HL-60 (cell line): ENCODE results near the gene ESRRA.
A peak's percentile ranks its signal among the peaks of the same experiment; 100 is the strongest.

Experiments
- DNase-seq, 2 experiments: peaks; one replicate each; pipeline ENCODE4 v3.0.0-alpha.2; 2010 to 2020; ENCODE audit warnings: low read depth in 1 of 2, low spot score in 1 of 2
- H3K27ac ChIP-seq: fragments of 250-450 bp; sonication (Bioruptor Pico); replicated peaks from 2 replicates; pipeline ENCODE4 v1.5.1; 2020; ENCODE audit warnings: mild to moderate bottlenecking, moderate library complexity
- H3K27me3 ChIP-seq: fragments of 250-450 bp; sonication (Bioruptor Pico); 2 replicates; pipeline ENCODE4 v1.5.1; 2021; ENCODE audit warnings: mild to moderate bottlenecking, moderate library complexity; ENCODE audit not compliant: insufficient read depth, poor library complexity, severe bottlenecking
- H3K4me3 ChIP-seq: replicated peaks from 2 replicates; pipeline ENCODE4 v1.5.1; 2011; ENCODE audit warnings: mild to moderate bottlenecking, control low read depth, low read length; ENCODE audit not compliant: insufficient read depth
- CTCF ChIP-seq: IDR thresholded peaks from one replicate; pipeline ENCODE4 v1.5.1; 2011; ENCODE audit warnings: low read length, control low read depth, inconsistent platforms; ENCODE audit not compliant: insufficient read depth
- GABPA ChIP-seq: IDR thresholded peaks from 2 replicates; pipeline ENCODE4 v1.6.1; 2012; ENCODE audit warnings: low read depth
- POLR2AphosphoS5 ChIP-seq: IDR thresholded peaks from 2 replicates; pipeline ENCODE4 v1.6.1; 2012; ENCODE audit warnings: low read depth
- REST ChIP-seq: IDR thresholded peaks from 2 replicates; pipeline ENCODE4 v1.6.1; 2012; ENCODE audit warnings: low read depth; ENCODE audit not compliant: insufficient replicate concordance
- SPI1 ChIP-seq: IDR thresholded peaks from 2 replicates; pipeline ENCODE4 v1.6.1; 2012; ENCODE audit warnings: low read depth, mild to moderate bottlenecking, borderline replicate concordance

ESRRA gene

DNA sequence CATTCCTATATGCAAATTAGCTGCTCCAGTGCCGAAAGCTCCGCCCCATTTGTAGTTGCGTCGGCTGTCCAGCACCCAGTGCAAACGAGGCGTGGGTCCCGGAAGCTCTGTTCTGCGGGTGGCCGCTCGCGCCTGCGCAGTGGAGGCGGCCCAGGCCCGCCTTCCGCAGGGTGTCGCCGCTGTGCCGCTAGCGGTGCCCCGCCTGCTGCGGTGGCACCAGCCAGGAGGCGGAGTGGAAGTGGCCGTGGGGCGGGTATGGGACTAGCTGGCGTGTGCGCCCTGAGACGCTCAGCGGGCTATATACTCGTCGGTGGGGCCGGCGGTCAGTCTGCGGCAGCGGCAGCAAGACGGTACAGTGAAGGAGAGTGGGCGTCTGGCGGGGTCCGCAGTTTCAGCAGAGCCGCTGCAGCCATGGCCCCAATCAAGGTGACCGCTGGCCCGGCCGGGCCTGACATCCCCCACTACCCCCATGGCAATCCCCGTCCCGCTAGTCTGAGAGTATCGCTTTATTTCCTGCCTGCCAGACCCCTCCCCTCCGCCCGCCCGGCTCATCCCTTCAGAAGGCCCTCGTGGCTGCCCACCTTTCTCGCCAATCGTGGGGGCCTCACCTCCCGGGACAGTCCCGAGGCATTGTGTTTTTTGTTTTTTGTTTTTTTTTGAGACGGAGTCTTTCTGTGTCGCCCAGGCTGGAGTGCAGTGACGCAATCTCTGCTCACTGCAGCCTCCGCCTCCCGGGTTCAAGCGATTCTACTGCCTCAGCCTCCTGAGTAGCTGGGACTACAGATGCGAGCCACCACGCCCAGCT is 12.8 kb downstream of the ESRRA start, which contains the start of gene PRDX5:
Gene PRDX5 (plus strand): TSS at position 161 of the 805 bp plus-strand sequence. CDS start 95 bp downstream, at position 256.
- peak; percentile 29 for TF ChIP-seq CTCF
- no peak for TF ChIP-seq GABPA
- TF ChIP-seq SPI1, result peak; percentile 49; the same call in 1 of the 2 replicates
- TF ChIP-seq POLR2AphosphoS5, result peak; percentile 74
- peak; percentile 22 for TF ChIP-seq REST
- no peaks in the 10 kb centered on the region for H3K27me3 ChIP-seq
- DNase-seq, result peak; percentile 97 to 98
- peak within 1 kb of the TSS; percentile 92 for H3K4me3 ChIP-seq
- peak within 1 kb of the TSS; percentile 96 for H3K27ac ChIP-seq

DNA sequence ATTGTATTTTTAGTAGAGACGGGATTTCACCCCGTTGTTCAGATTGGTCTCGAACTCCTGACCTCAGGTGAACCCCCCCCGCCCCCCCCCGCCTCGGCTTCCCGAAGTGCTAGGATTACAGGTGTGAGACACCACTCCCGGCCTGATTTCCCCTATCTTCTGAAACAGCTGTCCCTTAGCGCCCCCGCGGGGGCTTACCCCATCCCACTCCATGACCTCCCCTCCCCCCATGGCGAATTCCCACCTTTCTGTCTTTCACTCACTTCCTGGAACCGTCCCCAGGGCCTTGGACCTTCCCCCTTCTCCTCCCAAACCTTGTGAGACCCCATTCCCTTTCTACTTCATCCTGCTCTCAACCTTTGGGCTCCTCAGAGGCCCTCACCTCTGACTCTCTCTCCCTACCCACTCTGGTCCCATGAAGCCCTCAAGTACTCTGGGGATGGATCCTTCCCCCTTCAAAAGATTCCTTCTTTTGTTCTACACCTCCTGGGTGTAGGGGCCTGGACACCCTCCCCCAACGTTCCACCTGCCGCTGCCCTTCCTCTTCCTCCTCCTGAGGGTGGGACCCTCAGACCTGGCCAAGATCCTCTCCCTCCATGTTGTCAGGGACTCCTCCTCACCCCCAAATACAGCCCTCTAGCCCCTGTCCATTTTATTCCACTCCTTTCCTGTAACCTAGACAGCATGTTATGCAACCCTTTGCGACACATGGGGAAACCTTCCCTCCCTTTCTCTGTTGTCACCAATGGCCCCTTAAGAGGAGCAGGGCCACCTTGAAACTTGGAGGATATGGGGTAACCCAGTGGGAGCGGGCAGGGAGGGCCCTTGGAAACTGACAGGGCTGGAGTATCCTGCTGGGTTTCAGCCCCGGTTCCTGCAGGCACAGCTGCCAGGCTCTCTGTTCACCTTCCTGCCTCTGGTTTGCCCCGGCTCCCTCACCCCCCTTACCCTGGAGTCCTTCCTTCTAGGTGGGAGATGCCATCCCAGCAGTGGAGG is 13.7 kb downstream of the ESRRA start:
- H3K27ac ChIP-seq, result peak overlapping the region; percentile 96
- TF ChIP-seq SPI1 (no peak), GABPA (no peak), REST (no peak), POLR2AphosphoS5 (peak; percentile 59; the same call in 1 of the 2 replicates), CTCF (no peak)
- peak; percentile 84 to 86 for DNase-seq

DNA sequence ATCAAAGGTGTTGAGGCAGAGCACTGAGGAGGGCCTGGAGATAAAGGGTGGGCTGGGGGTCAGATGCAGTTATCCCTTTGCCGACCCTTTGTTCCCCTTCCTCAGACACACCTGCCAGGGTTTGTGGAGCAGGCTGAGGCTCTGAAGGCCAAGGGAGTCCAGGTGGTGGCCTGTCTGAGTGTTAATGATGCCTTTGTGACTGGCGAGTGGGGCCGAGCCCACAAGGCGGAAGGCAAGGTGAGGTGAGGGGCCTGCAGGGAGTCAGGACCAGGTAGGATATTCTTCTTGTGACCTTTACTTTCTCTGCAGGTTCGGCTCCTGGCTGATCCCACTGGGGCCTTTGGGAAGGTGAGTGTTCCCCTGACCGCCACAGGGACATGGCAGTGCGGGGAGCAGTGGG is 15.2 kb downstream of the ESRRA start:
- Histone ChIP-seq H3K27ac (no peak overlapping the region), H3K27me3 (no peaks in the 10 kb centered on the region), H3K4me3 (no peak overlapping the region)
- no peak for DNase-seq
- TF ChIP-seq CTCF, result no peak
- TF ChIP-seq REST, result no peak
- no peak for TF ChIP-seq GABPA
- no peak for TF ChIP-seq POLR2AphosphoS5
- TF ChIP-seq SPI1, result no peak

More for the DNA sequence above, 13.7 kb downstream of the ESRRA start:
- H3K4me3 ChIP-seq, result peak overlapping the region; percentile 92
- H3K27me3 ChIP-seq, result no peaks in the 10 kb centered on the region
